ENCODE results near the gene BTLA.
"Not testable (repeated sequence)": the region's sequence is repeated elsewhere in the genome, so short reads cannot be mapped to it uniquely, and the experiment has no call there.

The BTLA gene

DNA sequence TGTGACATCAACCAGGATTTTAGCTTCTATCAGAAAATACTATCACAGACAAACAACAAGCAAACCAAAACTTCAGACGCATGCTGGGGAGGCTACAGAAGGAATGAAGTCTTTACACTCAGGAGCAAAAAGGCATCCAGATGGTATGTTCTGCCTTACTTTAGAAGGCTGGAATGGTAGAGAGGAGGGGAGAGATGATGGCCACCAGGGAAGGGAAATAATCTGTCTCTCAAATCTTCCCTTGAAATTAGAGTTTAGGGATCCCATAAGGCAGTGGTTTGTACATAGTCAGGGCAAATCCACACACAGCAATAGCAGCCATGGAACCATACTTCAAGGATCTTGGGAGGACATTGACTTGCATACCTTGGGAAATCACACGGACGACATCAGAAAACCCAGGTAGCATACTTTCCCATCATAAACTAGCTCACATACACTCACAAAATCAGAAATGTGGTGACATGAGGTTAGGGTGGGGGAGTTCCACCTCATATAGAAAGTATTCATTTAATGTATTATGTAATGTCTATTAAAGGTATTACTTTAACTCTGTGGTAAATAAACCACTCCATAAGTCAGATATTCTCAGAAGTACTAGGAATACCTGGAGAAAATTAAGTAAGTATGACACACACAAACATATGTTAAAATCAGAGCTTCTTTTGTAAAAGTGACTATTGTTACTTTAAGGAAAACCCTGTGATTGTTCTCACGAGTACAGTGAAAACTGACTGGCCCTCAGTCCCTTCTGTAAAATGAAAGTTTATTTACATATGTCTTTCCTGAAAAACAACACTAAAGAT lies 9.4 kb downstream of the BTLA start:
- DNase-seq (ENCODE audit: low spot score) = no peak

DNA sequence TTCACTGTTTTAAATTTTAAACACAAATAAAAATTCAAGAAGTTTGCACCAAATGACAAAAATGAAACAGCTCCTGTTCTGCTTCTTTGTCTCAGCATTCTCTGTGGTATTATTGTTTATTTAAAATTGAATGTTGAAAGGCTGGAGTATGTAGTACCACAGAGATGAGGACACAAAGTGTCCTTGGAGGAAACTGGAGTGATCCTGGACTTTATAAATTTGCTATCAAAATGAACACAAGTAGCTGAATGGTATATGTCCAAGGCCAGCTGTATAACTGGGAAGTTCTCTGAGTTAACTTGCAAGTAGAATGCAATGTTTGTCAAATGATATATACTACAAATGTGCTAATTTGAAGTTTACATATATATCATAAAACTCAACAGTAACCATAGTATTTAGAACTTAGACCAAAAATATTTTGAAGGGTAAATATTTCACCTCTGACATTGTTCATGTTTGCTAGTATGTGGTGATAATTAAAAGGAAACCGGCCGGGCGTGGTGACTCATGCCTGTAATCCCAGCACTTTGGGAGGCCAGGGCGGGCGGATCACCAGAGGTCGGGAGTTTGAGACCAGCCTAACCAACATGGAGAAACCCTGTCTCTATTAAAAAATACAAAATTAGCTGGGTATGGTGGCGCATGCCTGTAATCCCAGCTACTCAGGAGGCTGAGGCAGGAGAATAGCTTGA lies 12.3 kb downstream of the BTLA start:
- DNase-seq (ENCODE audit: low spot score) = no peak

DNA sequence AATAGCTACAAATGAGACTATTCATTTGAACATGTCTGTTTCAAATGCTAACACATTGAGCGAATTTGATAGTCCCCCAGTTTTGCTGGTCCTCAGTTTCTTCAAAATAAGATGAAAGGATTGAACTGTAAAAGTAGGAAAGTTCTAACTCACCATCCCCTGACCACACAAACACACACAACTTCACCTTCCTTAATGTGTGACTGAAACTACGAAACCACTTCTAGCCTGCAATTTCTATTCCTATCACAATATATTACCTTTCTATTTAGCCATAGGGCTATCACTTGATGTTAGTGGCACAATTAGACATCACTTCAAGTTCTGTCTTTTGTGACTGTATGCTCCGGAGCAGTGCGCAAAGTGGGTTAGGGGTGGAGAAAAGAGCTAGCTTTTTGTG lies 14.9 kb downstream of the BTLA start:
- DNase-seq (ENCODE audit: low spot score) = no peak

DNA sequence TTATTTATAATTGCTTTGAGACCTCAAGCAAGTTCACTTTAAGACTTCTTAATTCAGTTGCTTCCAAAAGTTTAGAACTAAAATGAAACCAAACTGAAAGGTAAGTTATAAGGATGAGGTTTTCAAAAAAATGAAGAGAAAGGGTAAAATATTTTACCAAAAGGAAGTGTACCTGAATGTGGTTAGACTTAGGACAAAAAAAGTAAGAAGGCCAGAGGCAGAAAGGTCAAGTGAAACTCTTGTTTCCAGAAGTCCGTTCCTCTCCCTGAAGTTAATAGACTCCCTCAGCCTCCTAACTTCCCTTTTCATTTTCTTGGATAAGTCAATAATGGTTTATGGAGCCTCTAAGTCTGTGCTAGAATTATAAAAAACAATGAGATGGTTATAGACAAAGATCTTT lies 16.6 kb downstream of the BTLA start:
- DNase-seq (ENCODE audit: low spot score) = no peak

DNA sequence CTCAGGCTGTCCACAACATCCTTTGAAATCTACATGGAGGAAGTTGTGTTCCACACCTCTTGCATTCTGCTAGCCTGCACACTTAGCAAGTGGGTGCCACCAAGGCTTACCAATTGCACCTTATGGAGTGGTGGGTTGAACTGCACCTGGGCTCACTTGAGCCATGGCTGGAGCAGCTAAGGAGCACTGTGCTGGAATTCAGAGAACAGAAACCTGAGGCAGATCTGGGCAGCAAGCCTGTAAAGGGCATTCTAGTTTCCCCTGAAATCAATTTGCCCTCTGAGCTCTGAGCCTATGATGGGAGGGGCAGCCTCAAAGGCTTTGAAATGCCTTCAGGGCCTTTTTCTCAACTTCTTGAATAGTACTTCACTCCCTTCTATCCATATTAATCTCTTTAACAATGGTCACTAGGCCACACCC lies 18.0 kb downstream of the BTLA start:
- no peak for DNase-seq (ENCODE audit: low spot score)

DNA sequence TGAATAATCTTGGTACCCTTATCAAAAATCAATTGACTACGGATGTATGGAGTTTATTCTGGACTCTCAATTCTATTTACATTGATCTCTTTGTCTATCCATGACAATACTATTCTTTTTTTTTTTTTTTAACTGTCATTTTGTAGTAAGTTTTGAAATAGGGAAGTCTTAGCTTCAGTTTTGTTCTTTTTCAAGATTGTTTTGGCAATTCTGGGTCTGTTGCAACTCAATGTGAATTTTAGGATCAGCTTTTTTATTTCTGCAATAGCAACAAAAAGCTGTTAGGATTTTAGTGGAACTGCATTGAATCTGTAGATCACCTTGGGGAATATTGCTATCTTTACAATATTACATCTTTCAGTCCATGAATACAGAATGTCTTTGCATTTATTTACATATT lies 21.4 kb downstream of the BTLA start:
- DNase-seq (ENCODE audit: low spot score) = no peak

DNA sequence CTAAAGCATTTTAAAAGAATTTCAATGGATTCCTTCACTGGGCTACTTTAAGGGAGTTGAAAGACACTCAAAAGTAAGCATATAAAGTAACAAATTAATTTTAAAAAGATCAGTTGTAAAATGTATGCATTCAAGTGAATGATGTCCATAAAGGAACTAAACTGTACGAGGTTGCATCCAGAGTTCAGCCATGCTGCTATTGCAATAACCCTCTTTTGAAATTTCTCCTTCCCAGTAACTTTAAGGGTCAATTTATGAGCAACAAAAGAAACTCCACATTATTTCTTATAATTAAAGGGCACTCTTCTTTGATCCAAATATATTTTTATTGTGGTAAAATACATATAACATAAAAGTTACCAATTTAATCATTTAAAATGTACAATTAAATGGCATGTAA lies 22.9 kb downstream of the BTLA start:
- no peak for DNase-seq (ENCODE audit: low spot score)

DNA sequence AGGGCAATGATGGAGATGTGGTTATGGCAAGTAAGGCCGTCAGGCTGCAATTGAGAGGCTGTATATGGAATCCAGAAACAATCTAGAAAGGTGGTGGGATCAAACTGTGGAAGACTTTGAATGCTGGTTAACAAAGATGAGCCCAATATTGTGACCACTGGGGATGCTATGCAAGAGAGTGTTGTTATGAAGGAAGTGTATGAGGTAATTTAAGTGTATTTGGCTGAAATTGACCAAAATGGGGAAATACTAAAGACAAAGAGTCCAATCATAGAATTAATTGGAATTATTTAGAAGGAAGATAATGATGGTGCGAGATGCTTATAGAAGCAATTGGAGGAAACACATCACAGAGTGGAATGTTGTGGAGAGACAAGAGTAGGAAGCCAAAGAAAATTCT lies 24.5 kb downstream of the BTLA start:
- no peak for DNase-seq (ENCODE audit: low spot score)

DNA sequence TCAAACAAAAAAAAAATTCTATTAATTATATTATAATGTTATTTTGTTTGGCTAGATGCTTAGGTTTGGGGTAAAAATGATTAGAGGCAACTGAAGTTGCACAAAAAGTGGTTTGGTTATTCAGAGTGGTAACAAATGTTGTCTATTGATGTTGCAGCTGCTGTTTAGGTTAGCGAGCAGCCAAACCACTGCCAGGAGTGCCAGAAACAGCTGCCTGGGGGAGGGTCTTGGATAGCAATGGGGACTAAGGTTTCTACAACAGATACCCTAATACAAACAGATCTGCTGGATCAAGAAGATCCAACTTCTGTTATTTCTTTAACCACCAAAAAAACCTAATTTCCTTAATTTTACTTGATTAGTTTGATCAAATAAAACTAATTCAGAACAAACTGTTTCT lies 26.6 kb downstream of the BTLA start:
- DNase-seq (ENCODE audit: low spot score) = no peak

DNA sequence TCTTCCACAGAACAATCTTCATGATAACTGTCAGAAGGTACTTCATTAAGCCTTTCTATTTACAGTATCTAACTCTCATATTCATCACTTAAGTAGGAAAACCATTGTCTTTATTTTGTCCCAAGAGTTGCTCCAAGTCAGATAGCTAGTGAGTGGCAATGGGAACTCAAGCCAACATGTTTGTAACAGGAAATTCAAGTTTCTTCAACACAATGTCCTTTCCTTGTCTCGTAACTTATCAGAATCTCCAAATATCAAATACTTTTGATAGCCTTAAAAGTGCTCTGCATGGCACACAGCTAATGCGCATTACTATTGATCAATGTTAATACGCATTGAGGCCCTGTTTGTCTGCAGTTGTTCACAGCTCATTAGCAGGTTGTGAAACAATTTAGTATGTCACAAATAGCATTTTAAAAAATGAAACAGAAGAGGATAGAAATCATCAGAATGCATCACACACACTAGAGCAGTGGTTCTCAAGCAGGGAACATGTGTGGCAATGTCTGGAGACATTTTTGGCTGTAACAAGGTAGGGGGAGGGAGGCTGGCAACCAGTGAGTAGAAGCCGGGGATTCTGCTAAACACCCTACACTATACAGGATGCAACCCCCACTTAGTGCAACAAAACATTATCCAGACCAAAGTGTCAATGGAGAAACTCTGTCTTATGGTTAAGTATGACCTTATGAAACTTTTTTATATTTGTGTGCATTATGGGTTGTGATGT lies 27.5 kb downstream of the BTLA start:
- DNase-seq (ENCODE audit: low spot score) = no peak

DNA sequence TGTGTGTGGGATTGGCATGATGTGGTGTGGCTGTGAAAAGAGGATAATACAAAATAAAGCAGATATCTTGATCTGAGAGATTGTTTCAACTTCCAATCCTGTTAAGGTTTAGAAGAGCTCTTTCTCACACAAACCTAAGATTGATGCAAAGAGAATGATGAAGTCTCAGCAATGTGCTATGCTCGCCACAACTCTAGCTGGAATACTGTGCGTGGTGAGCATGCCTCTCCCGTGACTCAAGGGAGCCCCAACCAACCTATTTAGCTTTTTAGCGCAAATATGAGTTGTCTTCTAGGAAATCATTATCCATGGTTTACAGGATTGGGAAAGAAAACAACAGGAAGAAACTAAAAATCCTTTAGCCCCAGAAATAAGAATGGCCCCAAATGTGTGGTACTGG lies 28.5 kb downstream of the BTLA start:
- DNase-seq (ENCODE audit: low spot score) = no peak

DNA sequence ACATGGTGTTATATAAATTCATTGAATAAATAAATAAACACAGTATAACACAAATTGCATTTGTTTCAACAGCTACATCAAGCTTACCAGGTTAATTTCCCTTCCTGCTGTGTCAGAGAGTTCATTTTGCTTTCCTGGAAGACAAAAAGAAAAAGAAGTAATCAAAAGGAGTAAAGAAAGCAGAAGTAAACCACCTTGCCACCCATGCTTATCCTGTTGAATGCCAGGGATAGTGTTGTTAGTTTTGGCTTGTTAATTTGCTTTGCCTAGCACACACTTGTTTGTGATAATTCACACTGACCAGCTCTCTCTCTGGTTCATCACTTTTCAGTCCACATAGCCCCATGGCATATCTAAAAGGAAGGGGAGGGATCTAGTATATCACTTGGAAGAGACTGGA lies 29.6 kb downstream of the BTLA start:
- DNase-seq (ENCODE audit: low spot score) = no peak

DNA sequence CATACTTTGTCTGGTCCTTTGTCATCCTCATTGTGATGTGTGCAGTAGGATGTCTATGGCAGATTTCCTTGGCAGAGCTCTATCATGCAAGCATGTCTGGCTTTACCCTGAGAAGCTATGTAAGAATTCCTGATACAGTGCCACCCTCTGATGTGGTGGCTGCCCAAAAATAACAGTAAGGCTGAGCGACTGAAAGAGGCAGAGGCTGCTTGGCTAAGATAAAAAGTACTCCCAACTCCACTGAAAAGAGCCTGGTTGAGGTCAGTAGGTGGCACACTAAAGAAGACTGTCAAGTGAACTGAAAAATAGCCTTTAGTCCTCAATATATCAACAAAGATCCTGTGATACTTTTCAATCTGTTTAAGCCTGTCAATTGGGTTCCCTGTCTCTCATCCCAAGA lies 31.7 kb downstream of the BTLA start:
- no peak for DNase-seq (ENCODE audit: low spot score)

DNA sequence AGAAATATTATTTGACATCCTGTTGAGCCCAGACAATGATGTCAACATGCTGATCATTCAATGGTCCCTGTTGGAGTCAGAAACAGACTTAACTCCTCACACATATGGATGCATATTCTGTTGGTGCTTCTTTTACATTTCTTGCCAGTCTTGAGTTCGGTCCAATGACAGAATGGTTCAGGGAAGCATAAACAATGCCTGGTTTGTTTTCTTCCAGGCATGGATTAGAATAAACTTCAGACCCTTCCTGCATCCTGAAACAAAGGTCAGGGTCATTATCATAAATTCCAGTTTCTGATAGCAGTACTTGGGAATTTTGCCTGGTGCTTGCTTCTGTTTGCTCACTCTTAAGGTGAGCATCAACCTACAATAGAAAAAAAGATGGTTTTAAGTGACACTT lies 33.3 kb downstream of the BTLA start:
- DNase-seq (ENCODE audit: low spot score) = no peak

DNA sequence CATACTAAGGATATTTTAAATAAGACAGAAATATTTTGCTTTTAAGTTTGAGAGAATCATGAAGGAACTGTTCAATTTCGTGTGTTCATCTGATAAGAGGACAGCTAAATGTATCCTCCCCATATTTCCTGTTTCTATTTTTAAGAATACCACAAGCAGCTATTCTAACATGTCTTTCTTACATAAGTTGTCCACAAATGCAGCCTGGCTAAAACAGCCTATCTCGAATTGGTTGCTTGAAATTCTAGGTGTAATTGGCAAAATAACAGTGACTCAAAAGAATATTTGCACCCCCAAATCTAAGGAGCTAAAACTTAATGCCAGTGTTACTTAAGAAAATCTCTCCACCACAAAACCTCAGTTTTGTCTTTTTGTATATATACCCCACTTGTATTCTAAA lies 35.0 kb downstream of the BTLA start:
- no peak for DNase-seq (ENCODE audit: low spot score)

DNA sequence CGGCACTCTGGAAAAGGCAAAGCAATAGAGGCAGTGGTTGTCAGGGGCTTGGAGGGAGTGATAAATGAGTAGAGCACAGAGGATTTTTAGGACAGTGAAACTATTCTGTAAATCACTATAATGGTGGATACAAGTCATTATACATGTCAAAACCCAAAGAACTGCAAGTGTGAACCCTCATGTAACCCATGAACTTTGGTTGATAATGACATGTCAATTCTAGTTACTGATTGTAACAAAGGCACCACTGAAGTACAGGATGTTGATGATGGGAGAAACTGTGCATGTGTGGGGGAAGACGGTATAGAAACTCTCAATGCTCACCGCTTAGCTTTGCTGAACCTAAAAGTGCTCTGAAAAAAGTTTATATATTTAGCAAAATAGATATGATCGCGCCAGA lies 36.0 kb downstream of the BTLA start:
- DNase-seq (ENCODE audit: low spot score) = no peak

DNA sequence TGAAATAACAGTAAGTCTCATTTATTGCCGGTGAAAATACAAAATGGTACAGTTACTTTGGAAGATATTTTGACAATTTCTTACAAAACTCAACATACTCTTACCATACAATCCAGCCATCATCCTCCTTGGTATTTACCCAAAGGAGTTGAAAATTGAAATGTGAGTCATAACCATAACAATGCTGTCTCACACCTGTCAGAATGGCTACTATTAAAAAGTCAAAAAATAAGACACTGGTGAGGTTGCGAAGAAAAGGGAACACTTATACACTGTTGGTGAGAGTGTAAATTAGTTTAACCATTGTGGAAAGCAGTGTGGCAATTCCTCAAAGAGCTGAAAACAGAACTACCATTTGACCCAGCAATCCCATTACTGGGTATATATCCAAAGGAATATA lies 37.5 kb downstream of the BTLA start:
- not testable (repeated sequence) for DNase-seq (ENCODE audit: low spot score)

DNA sequence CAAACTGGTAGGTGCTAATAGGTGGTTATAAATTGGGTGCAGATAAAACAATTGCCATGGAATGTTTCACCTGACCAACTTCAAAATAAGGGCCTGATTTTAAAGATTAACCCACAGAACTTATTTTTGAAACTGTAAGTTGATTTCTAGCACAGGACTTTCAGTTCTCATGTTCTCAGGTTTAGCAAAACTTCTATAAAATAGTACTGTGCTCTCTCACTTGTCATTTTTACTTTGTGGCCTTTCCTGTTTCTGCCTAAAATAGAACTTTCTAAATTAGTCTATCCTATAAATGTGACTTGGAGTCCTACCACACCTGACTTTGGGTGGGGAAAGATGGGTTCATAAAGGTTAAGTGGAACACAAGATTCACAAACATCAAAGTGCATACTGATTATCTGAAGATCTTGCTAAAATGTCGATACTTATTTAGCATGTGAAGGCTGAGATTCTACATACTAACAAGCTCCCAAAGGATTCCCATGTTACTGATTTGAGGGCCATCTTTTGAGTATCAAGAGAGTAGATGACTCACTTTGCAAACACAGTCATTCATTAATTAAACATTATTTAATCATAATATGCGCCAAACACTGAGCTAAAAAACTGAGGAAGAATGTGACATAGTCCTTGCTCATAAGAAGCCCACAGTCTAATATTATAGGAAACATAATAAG lies 38.6 kb downstream of the BTLA start:
- DNase-seq (ENCODE audit: low spot score) = no peak

DNA sequence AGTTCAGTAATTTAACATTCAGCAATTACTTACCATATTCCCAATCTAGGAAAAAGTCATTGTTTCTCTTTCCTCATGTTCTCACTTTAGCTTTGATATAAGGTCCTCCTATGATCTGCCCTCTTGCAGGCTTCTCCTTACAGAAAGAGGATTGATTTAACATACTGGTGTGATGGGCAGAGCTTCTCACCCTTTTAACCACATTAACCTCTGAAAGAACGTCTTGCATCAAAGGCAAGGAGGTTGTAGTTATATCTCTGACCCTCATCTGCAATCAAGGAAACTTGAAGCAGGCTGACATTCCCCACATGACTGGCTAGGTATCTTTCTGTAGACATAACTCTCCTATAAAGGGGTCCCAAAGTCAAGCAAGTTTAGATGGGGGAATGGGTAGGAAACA lies 39.5 kb downstream of the BTLA start:
- DNase-seq (ENCODE audit: low spot score) = no peak

DNA sequence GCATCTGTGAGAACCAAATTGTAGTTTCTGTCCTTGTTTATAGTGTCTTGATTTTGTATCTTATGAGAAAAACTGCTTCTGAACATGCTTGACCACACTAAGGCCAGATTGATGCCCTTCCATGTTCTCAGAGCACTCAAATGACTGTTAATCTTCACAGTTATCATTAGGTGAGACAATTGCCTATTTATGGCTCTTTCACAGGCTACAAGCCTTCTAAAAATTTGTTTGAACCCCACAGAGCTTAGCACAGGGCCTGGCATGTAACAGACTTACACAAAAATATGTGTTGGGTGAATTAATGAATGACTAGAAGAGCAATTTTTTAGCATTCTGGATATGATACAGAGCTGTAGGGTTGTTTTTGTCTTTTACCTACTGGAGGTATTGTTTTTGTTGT lies 43.1 kb downstream of the BTLA start:
- no peak for DNase-seq (ENCODE audit: low spot score)

DNA sequence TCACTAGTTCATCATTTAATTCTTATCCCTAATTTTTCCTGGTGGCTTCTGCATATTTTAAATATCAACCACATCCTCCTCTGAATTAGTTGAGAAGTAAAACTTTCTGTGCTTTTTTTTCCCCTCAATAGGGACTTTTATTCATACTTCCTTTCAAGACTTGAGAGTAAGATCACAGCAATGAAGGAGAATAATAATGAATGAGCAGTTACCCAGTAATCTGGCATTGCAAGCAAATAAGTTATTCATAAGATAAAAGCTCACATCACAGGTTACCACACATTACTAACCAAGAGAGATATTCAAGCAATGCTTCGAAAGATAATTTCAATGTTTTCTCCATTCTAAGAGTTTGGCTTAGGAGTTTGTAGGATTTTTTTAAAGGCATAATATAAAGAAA lies 50.3 kb downstream of the BTLA start:
- no peak for DNase-seq (ENCODE audit: low spot score)

DNA sequence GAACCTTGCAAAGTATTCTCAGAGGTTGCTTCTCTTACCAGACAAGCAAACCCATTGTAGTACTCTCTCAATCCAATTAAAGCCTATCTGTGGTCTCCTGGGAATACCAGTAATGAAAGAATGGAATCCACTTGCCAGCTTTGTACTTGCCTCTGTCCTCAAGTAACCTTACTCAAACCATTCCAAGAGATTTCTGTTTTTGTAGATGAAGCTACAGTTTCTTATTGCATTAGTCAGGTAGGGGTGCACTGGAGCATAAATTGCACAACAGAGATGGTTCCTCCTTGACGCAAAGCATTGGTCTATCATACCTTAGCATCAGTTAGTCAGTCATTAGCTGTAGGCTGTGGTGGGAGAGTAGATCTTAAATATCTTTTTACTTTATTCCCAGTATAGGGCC lies 52.9 kb downstream of the BTLA start:
- DNase-seq (ENCODE audit: low spot score) = no peak

DNA sequence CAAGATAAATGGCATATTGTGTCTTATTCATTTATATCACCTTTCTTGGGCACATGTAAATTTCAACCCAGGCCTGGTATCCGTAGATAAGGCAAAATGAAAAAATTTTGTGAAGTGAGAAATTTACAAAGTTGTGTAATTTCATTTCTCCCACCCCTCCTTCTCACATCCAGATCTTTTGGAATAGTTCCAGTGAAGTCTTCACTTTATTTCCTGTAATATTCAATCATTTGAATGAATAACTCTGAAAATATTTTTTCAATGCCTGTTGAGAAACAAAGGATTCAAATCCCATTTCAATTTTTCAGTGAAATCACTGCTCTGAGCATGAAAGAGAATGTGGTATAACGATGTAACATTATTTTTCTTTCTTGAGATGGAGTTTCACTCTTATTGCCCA lies 53.4 kb downstream of the BTLA start:
- DNase-seq (ENCODE audit: low spot score) = no peak
